Measurements from ENCODE around the gene TRUB1. TPM values are rescaled to one million over a fixed set of nuclear protein-coding genes. Genes with fewer than 3 reads are reported as not detected.

The TRUB1 gene
- total RNA-seq, 4 donors from 2014 or later, result 11.2 to 17.9 (median 15.3) TPM

- TF ChIP-seq CTCF (IDR thresholded peaks at IDR 0.05; ENCODE audit: low read depth), result no peak
Observed at GRCh38 chr10:114938856-114939193, 830 bp downstream of the TRUB1 start.

GRCh38 chr10:114940735-114941134 lies 2.7 kb downstream of the TRUB1 start:
- no peak for TF ChIP-seq CTCF (IDR thresholded peaks at IDR 0.05; ENCODE audit: low read depth)

GRCh38 chr10:114943000-114943399 lies 5.0 kb downstream of the TRUB1 start:
- no peak for TF ChIP-seq CTCF (IDR thresholded peaks at IDR 0.05; ENCODE audit: low read depth)

GRCh38 chr10:114953047-114953446 lies 15.1 kb downstream of the TRUB1 start:
- TF ChIP-seq CTCF (IDR thresholded peaks at IDR 0.05; ENCODE audit: low read depth), result no peak

GRCh38 chr10:114955984-114956383 lies 18.0 kb downstream of the TRUB1 start:
- no peak for TF ChIP-seq CTCF (IDR thresholded peaks at IDR 0.05; ENCODE audit: low read depth)

- TF ChIP-seq CTCF (IDR thresholded peaks at IDR 0.05; ENCODE audit: low read depth), result no peak
Observed at GRCh38 chr10:114956466-114956865, 18.5 kb downstream of the TRUB1 start.

- TF ChIP-seq CTCF (IDR thresholded peaks at IDR 0.05; ENCODE audit: low read depth), result no peak
Observed at GRCh38 chr10:114957122-114957521, 19.1 kb downstream of the TRUB1 start.

- no peak for TF ChIP-seq CTCF (IDR thresholded peaks at IDR 0.05; ENCODE audit: low read depth)
Observed at GRCh38 chr10:114957673-114958072, 19.7 kb downstream of the TRUB1 start.

Data from subcutaneous adipose tissue (tissue), 4 donors.